SK-N-SH (cell line): ENCODE measurements around the gene ATXN10. TPM values are rescaled to one million over a fixed set of nuclear protein-coding genes. Genes with fewer than 3 reads are reported as not detected.

ENCODE experiments used
- CTCF ChIA-PET: fragments of 300-600, 350-600 bp; formaldehyde crosslinking; extraction: SDS; loops from one replicate; lab custom pipeline; 2021; lab: Yijun Ruan, JAX
- POLR2A ChIA-PET: fragments of 350-600 bp; sonication (Branson Sonifier 250); formaldehyde crosslinking; extraction: SDS; loops from one replicate; lab custom pipeline; 2020; ENCODE audit warnings: antibody characterized with exemption, inconsistent platforms; lab: Yijun Ruan, JAX
- DNase-seq: peaks from one replicate; pipeline ENCODE4 v3.0.0; 2012
- H2AFZ ChIP-seq: fragments of 200-600 bp; sonication (generic); 2 replicates; pipeline ENCODE4 v1.8.1; 2016; ENCODE audit warnings: antibody characterized with exemption, mild to moderate bottlenecking, low read depth
- H3F3A ChIP-seq: fragments of 200-600 bp; sonication (generic); replicated peaks from 2 replicates; pipeline ENCODE3; 2016; ENCODE audit warnings: antibody characterized with exemption, mild to moderate bottlenecking; ENCODE audit not compliant: insufficient read depth
- H3K27ac ChIP-seq, 2 experiments: fragments of 200-500 bp in 1 of 2; fragments of 200-600 bp in 1 of 2; sonication (Bioruptor generic) in 1 of 2; sonication (generic), shearing (Covaris generic) in 1 of 2; 2 replicates each; pipeline versions ENCODE4 v1.5.1 to v1.6.1; 2014 to 2016; ENCODE audit warnings: low read depth in 2 of 2, inconsistent platforms in 1 of 2, low read length in 1 of 2, mild to moderate bottlenecking in 1 of 2, mixed read lengths in 1 of 2
- H3K27me3 ChIP-seq: fragments of 200-600 bp; sonication (generic), shearing (Covaris generic); 2 replicates; pipeline ENCODE4 v1.6.1; 2016; ENCODE audit warnings: mixed run types; ENCODE audit not compliant: insufficient read depth
- H3K36me3 ChIP-seq, 2 experiments: fragments of 200-500 bp in 1 of 2; fragments of 200-600 bp in 1 of 2; sonication (Bioruptor generic) in 1 of 2; sonication (generic) in 1 of 2; replicated peaks in 1 of 2; 2 replicates each; pipeline versions ENCODE3 to v1.5.1; 2014 to 2016; ENCODE audit warnings: low read length in 1 of 2, mild to moderate bottlenecking in 1 of 2; ENCODE audit not compliant: insufficient read depth in 2 of 2, control insufficient read depth in 1 of 2
- H3K4me1 ChIP-seq, 2 experiments: fragments of 200-500 bp in 1 of 2; fragments of 200-600 bp in 1 of 2; sonication (Bioruptor generic) in 1 of 2; sonication (generic), shearing (Covaris generic) in 1 of 2; 2 replicates each; pipeline versions ENCODE4 v1.5.1 to v1.6.1; 2014 to 2016; ENCODE audit warnings: low read depth in 1 of 2, low read length in 1 of 2, mixed run types in 1 of 2; ENCODE audit not compliant: insufficient read depth in 2 of 2, control insufficient read depth in 1 of 2
- H3K4me2 ChIP-seq: fragments of 200-600 bp; sonication (generic), shearing (Covaris generic); 2 replicates; pipeline ENCODE4 v1.6.1; 2017; ENCODE audit warnings: mixed run types
- H3K4me3 ChIP-seq, 2 experiments: fragments of 200-500 bp in 1 of 2; fragments of 200-600 bp in 1 of 2; sonication (Bioruptor generic) in 1 of 2; sonication (generic), shearing (Covaris generic) in 1 of 2; 2 replicates each; pipeline versions ENCODE4 v1.5.1 to v1.8.1; 2014 to 2016; ENCODE audit warnings: low read depth in 2 of 2, inconsistent platforms in 1 of 2, low read length in 1 of 2, mild to moderate bottlenecking in 1 of 2, mixed read lengths in 1 of 2, moderate library complexity in 1 of 2
- H3K79me2 ChIP-seq: fragments of 200-600 bp; sonication (generic); 2 replicates; pipeline ENCODE4 v1.8.1; 2017; ENCODE audit warnings: mild to moderate bottlenecking; ENCODE audit not compliant: insufficient read depth
- H3K9ac ChIP-seq: fragments of 200-600 bp; sonication (generic); 2 replicates; pipeline ENCODE4 v1.6.1; 2017; ENCODE audit warnings: mixed run types
- H3K9me2 ChIP-seq: fragments of 200-600 bp; sonication (generic); 2 replicates; pipeline ENCODE4 v1.6.1; 2017; ENCODE audit warnings: mixed run types
- H3K9me3 ChIP-seq: fragments of 200-600 bp; sonication (generic); 2 replicates; pipeline ENCODE4 v1.6.1; 2017; ENCODE audit warnings: mixed run types, mild to moderate bottlenecking, moderate library complexity
- H4K20me1 ChIP-seq: fragments of 200-600 bp; sonication (generic); 2 replicates; pipeline ENCODE4 v1.6.1; 2017; ENCODE audit warnings: mild to moderate bottlenecking, mixed run types; ENCODE audit not compliant: insufficient read depth
- CTCF ChIP-seq: fragments of 200-600 bp; sonication (generic); IDR thresholded peaks from 2 replicates; pipeline ENCODE4 v1.6.1; 2017; ENCODE audit warnings: antibody characterized with exemption, mild to moderate bottlenecking, moderate library complexity
- ELF1 ChIP-seq: IDR thresholded peaks from 2 replicates; pipeline ENCODE4 v1.4.0; 2012
- EZH2phosphoT487 ChIP-seq: fragments of 200-600 bp; sonication (generic); IDR thresholded peaks from 2 replicates; pipeline ENCODE4 v1.6.1; 2017; ENCODE audit warnings: low read depth, mixed run types, mild to moderate bottlenecking, antibody characterized with exemption, moderate library complexity, borderline replicate concordance
- FOXJ3 ChIP-seq: sonication (generic); formaldehyde crosslinking; IDR thresholded peaks from 2 replicates; pipeline ENCODE4 v1.5.1; 2020; ENCODE audit warnings: mild to moderate bottlenecking, missing genetic modification reagents
- GATA2 ChIP-seq: sonication (generic); formaldehyde crosslinking; IDR thresholded peaks from 2 replicates; pipeline ENCODE4 v1.5.0; 2020; ENCODE audit warnings: mild to moderate bottlenecking, missing genetic modification reagents
- MAX ChIP-seq: IDR thresholded peaks from 2 replicates; pipeline ENCODE4 v1.4.0; 2012; ENCODE audit warnings: low read depth
- MEF2A ChIP-seq: IDR thresholded peaks from 2 replicates; pipeline ENCODE4 v1.4.0; 2012; ENCODE audit warnings: low read depth, borderline replicate concordance
- NRF1 ChIP-seq: IDR thresholded peaks from 2 replicates; pipeline ENCODE4 v1.6.1; 2012; ENCODE audit warnings: low read depth, mild to moderate bottlenecking, low read length
- PBX3 ChIP-seq: IDR thresholded peaks from 2 replicates; pipeline ENCODE4; 2012
- RCOR1 ChIP-seq: fragments of 150-350 bp; IDR thresholded peaks from 2 replicates; pipeline ENCODE4 v1.6.1; 2017; ENCODE audit warnings: antibody characterized with exemption, low read length
- REST ChIP-seq: IDR thresholded peaks from 2 replicates; pipeline ENCODE4 v1.6.1; 2012; ENCODE audit warnings: mild to moderate bottlenecking, low read depth, low read length, moderate library complexity
- RFX5 ChIP-seq: IDR thresholded peaks from 2 replicates; pipeline ENCODE4 v1.6.1; 2012; ENCODE audit warnings: mild to moderate bottlenecking, improper control_type of control experiment, low read length
- SIN3A ChIP-seq: IDR thresholded peaks from 2 replicates; pipeline ENCODE4 v1.6.1; 2012; ENCODE audit warnings: low read depth, mild to moderate bottlenecking, low read length, moderate library complexity, borderline replicate concordance
- SMC3 ChIP-seq: IDR thresholded peaks from 2 replicates; pipeline ENCODE4 v1.6.1; 2012; ENCODE audit warnings: low read depth, low read length, improper control_type of control experiment
- TAF1 ChIP-seq: IDR thresholded peaks from 2 replicates; pipeline ENCODE4 v1.6.1; 2012; ENCODE audit warnings: low read depth, mild to moderate bottlenecking, low read length, moderate library complexity, borderline replicate concordance
- USF1 ChIP-seq: IDR thresholded peaks from 2 replicates; pipeline ENCODE4 v1.4.0; 2012; ENCODE audit warnings: low read depth, borderline replicate concordance
- YY1 ChIP-seq: IDR thresholded peaks from 2 replicates; pipeline ENCODE4 v1.4.0; 2012; ENCODE audit warnings: low read depth, mild to moderate bottlenecking
- WGBS: methylation state at CpG from one replicate; pipeline ENCODE4 v1.1.6; 2017; ENCODE audit warnings: low lambda C conversion rate; 5-methylcytosine and 5-hydroxymethylcytosine counted together
- polyA plus RNA-seq, 3 experiments: library from polyadenylated mRNA; depleted of rRNA; stranded (reverse); fragments of >200 nt; gene quantifications; 2 replicates each; pipeline ENCODE4 v1.2.3, GENCODE V29; 2012

The ATXN10 gene
- polyA plus RNA-seq, 1 of the 3 experiments (the other 2 are of a cell fraction) = 202 TPM

- Histone ChIP-seq H3K9ac (no peak overlapping the region), H2AFZ (no peak overlapping the region), H3K79me2 (peaks cover 5% of the 10 kb centered on the region; the same call in 1 of the 2 replicates), H3K27ac (no peak overlapping the region; a peak in 1 of 4 replicates), H3K4me1 (peaks cover 0 to 22% of the 10 kb centered on the region in 2 experiments; a peak in 1 of 4 replicates), H3F3A (no peaks in the 10 kb centered on the region), H4K20me1 (no peaks in the 10 kb centered on the region), H3K4me3 (no peak overlapping the region), H3K9me3 (no peaks in the 10 kb centered on the region), H3K27me3 (no peaks in the 10 kb centered on the region), H3K4me2 (no peak overlapping the region), H3K9me2 (no peaks in the 10 kb centered on the region), H3K36me3 (peaks cover 36 to 53% of the 10 kb centered on the region in 2 experiments)
- 91% methylated on average over 8 of the region's 8 CpGs for WGBS
- TF ChIP-seq MAX = no peak
- no peak for TF ChIP-seq EZH2phosphoT487
- TF ChIP-seq ELF1 = no peak
- no peak for TF ChIP-seq USF1
- TF ChIP-seq SMC3 = no peak
- no peak for TF ChIP-seq REST
- no peak for TF ChIP-seq TAF1
- TF ChIP-seq GATA2 = no peak
- no peak for TF ChIP-seq RFX5
- TF ChIP-seq SIN3A = no peak
- TF ChIP-seq PBX3 = no peak
- no peak for TF ChIP-seq YY1
- TF ChIP-seq MEF2A = no peak
- TF ChIP-seq FOXJ3 = no peak
- no peak for TF ChIP-seq RCOR1
- no peak for TF ChIP-seq CTCF
- TF ChIP-seq NRF1 = no peak
- no peak for DNase-seq
- POLR2A ChIA-PET = no interaction called here
- CTCF ChIA-PET = interaction anchor here (1.0 to 3.1 kb wide), 3 partner anchors 10 to 239 kb away, joined by 3 to 10 read pairs (median 3); no protein-coding TSS in a partner anchor
Measured at GRCh38 chr22:45816776-45817175, 145.1 kb downstream of the ATXN10 start.
